Duodenal mucosa (tissue), 2 donors: ENCODE data around the gene SRD5A3.

Source experiments
- H3K27ac ChIP-seq: one replicate; pipeline ENCODE4 v1.7.0; 2013; ENCODE audit warnings: low read depth, low read length
- H3K27me3 ChIP-seq, 2 donors: one replicate each; pipeline ENCODE4 v1.7.0; 2013; ENCODE audit warnings: low read length in 2 of 2, control low read depth in 1 of 2; ENCODE audit not compliant: insufficient read depth in 2 of 2, control insufficient read depth in 1 of 2
- H3K36me3 ChIP-seq, 2 donors: one replicate each; pipeline ENCODE4 v1.7.0; 2013; ENCODE audit warnings: low read length in 2 of 2, control low read depth in 1 of 2; ENCODE audit not compliant: insufficient read depth in 2 of 2, control insufficient read depth in 1 of 2
- H3K4me1 ChIP-seq, 2 donors: one replicate each; pipeline ENCODE4 v1.7.0; 2013; ENCODE audit warnings: low read length in 2 of 2, control low read depth in 1 of 2; ENCODE audit not compliant: insufficient read depth in 2 of 2, control insufficient read depth in 1 of 2
- H3K4me3 ChIP-seq, 2 donors: one replicate each; pipeline ENCODE4 v1.7.0; 2013; ENCODE audit warnings: low read length in 2 of 2, low read depth in 1 of 2
- H3K9ac ChIP-seq, 2 donors: one replicate each; pipeline ENCODE4 v1.7.0; 2013; ENCODE audit warnings: low read length in 2 of 2, low read depth in 1 of 2
- H3K9me3 ChIP-seq, 2 donors: one replicate each; pipeline ENCODE4 v1.7.0; 2013; ENCODE audit warnings: low read length in 2 of 2, control low read depth in 1 of 2; ENCODE audit not compliant: control insufficient read depth in 1 of 2

SRD5A3 gene

DNA sequence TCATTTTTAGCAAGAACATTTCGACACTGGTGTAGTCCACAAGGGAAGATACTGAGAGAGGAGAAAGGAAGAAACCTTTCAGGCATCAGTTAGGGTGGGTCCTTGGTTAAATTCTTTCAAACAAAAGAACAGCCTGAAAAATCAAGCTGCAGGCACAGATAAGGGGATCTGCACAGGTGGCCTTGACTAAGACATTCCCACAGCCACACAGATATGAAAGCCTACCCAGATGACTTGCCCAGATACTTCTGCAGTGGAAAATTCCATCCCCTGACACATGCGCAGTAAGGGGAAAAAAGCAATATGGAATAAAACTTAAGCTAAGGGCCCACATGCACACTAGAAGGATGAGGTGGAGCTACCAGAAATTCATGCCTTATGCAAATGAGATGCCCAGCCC, 40.8 kb downstream of the SRD5A3 start:
- Histone ChIP-seq H3K9me3 (no peaks in the 10 kb centered on the region), H3K27ac (no peak overlapping the region), H3K36me3 (no peaks in the 10 kb centered on the region), H3K9ac (no peak overlapping the region), H3K4me1 (peaks cover 0 to 4% of the 10 kb centered on the region in 2 donors), H3K27me3 (no peaks in the 10 kb centered on the region), H3K4me3 (no peak overlapping the region)

DNA sequence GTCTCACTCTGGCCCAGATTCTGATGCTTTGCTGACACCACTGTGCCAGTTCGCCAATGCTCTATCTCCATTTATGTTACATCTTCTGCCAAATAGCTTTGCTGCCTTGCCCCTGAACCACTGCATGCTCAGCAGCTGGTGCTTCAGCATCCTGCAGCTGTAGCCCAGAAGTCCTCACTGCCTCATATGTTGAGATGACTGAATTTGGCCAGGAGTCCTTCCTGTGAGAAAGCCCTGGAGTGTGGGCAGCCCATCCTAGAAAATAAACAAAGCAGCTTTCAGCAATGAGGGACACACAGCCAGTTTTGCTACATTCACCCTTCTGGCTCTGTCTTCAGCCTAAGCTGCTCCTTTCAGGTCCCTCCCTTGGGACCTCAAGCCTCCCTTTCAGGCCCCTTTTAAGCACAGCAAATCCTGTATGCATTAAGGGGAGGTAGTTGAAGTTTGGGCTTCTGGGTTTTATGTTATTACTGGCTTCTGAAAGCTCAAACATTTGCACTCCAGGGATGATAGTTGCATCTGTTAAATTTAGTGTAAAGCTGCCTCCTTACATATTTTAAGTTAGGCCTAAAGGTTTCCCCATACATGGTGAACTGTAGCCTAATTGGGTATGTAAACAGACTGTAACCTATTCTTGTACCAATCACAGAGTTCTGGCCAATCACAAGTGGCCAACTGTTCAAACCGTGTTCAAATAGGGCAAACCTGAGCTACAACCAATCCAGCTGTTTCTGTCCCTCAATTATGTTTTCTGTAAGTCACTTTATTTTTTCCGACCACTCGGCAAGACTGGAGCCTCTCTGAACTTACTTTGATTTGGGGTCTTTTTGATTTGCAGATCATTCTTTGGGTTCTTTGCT, 47.6 kb downstream of the SRD5A3 start:
- Histone ChIP-seq H3K27ac (no peak overlapping the region), H3K9ac (no peak overlapping the region), H3K9me3 (no peaks in the 10 kb centered on the region), H3K27me3 (no peaks in the 10 kb centered on the region), H3K4me1 (peaks cover 17 to 25% of the 10 kb centered on the region in 2 donors), H3K4me3 (no peak overlapping the region), H3K36me3 (no peaks in the 10 kb centered on the region)

DNA sequence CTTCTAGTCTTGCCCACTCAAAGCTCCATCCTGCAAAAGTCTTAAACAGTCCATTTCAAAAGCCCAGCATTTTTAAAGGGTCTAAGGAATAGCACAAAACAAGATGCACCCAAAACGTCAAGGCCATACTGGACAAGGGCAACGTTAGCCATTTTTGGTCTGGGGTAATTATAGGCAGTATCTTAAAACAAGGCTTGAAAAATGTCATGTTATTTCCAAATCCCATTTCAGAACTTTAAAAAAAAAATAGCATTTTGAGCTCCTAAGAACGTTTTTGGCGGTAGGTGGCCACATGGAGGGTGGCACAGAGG, 49.1 kb downstream of the SRD5A3 start:
- peak overlapping the region; percentile 76 to 97 for H3K4me3 ChIP-seq
- no peaks in the 10 kb centered on the region for H3K27me3 ChIP-seq
- peak overlapping the region; percentile 98 for H3K27ac ChIP-seq
- H3K4me1 ChIP-seq, result peaks cover 25 to 32% of the 10 kb centered on the region in 2 donors
- H3K9me3 ChIP-seq, result no peaks in the 10 kb centered on the region
- H3K9ac ChIP-seq, result peak overlapping the region; percentile 51 to 82
- peaks cover 0 to 6% of the 10 kb centered on the region in 2 donors for H3K36me3 ChIP-seq

DNA sequence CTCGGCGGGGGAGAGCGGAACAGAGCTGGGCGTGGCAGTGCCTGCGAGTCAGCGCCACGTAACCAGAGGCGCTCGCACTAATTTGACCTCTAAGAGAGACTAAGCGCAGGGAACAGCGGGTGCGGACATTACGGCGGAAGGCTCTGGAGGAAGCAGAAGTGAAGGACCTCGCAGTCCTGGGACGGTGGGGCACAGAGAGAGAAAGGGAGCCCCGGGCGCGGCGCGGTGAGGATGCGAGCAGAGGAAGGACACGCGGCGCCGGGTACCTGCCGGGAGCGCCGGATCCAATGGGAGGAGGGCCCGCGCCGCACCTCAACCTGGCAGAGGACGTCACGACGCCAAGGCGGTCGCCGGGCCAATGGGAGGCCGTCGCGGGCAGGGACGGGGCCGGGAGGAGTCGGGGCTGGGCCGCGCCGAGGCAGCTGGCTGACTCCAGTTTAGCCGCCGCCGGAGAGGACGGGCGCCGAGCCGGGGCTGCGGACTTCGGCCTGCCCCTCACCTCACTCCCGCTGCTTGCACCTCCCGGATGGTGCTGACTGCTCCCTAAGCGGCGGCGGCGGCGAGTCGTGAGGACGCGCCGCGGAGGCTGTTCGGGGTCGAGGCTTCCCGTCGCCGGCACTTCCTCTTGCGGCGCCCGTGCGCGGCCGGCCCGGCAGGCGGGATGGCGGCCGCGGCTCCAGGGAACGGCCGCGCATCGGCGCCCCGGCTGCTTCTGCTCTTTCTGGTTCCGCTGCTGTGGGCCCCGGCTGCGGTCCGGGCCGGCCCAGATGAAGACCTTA, 49.7 kb downstream of the SRD5A3 start, which contains the start of gene TMEM165:
TMEM165 (plus strand) TSS at position 429 of the 779 bp plus-strand sequence; CDS start at position 662, 233 bp downstream.
- Histone ChIP-seq H3K36me3 (peaks cover 0 to 6% of the 10 kb centered on the region in 2 donors), H3K27ac (peak within 1 kb of the TSS; percentile 98), H3K4me1 (peaks cover 25 to 36% of the 10 kb centered on the region in 2 donors)

DNA sequence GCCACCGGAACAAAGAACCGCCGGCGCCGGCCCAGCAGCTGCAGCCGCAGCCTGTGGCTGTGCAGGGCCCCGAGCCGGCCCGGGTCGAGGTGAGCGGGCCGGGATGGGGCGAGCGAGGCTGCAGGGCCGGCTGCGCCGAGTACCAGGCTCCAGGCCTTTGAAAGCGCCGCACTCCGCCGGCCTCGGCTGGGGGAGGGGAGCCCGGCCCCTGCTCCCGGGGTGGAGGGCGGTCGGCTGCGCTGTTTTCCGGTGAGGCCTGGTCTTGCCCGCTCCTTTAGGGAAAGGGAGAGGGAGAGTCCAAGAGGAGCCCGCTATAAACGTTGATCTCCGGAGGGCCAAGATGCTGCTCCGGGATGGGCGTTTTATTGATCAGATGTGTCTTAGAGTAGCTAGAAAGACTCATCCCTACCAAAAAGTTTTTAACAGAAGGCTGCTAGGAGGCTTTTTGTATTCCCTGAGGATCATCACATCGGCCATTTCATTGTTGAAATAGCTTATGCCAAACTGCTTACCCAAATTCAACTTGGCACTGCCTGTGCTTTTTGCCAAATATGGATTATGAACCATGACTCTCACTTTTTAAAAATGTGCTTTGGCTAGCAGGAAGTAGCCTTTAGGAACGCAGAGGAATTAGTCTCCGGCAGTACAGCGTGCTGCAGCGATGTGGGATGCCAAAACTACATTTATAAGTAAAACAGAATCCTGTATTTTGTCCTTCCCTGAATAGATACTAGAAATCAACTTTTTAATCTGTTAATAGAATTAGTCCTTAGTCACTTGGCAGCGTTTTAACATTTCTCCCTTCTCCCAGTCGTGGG, 50.5 kb downstream of the SRD5A3 start:
- Histone ChIP-seq H3K27ac (peak overlapping the region; percentile 98), H3K4me3 (peak overlapping the region; percentile 76 to 97), H3K4me1 (peaks cover 25 to 41% of the 10 kb centered on the region in 2 donors)

More for the DNA sequence above, 49.7 kb downstream of the SRD5A3 start, which contains the start of gene TMEM165:
- Histone ChIP-seq H3K9me3 (no peaks in the 10 kb centered on the region), H3K4me3 (peak within 1 kb of the TSS; percentile 76 to 97), H3K27me3 (no peaks in the 10 kb centered on the region), H3K9ac (peak within 1 kb of the TSS; percentile 82 to 85)

DNA sequence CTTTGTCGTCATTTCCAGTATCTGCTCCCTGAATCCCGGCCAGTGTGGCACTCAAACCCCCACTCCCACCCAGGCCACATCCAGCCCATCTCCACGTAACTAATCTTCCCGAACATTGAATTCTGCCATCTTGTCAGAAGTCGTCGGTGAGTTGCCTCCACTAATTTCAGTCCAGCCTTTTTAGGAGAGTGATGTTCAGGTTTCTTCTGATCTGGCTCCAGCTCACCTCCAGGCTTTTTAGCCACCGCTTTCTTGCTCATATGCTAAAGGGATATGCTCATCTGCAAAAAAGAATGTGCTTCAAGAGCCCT, 51.0 kb downstream of the SRD5A3 start:
- H3K4me1 ChIP-seq, result peaks cover 25 to 41% of the 10 kb centered on the region in 2 donors
- H3K4me3 ChIP-seq, result peak overlapping the region; percentile 76 to 97
- no peaks in the 10 kb centered on the region for H3K27me3 ChIP-seq
- peaks cover 3 to 6% of the 10 kb centered on the region in 2 donors for H3K36me3 ChIP-seq
- no peaks in the 10 kb centered on the region for H3K9me3 ChIP-seq
- H3K27ac ChIP-seq, result peak overlapping the region; percentile 98
- H3K9ac ChIP-seq, result peak overlapping the region; percentile 68 to 85

More for the DNA sequence above, 50.5 kb downstream of the SRD5A3 start:
- H3K27me3 ChIP-seq, result no peaks in the 10 kb centered on the region
- H3K36me3 ChIP-seq, result peaks cover 3 to 6% of the 10 kb centered on the region in 2 donors
- H3K9me3 ChIP-seq, result no peaks in the 10 kb centered on the region
- peak overlapping the region; percentile 68 to 85 for H3K9ac ChIP-seq

DNA sequence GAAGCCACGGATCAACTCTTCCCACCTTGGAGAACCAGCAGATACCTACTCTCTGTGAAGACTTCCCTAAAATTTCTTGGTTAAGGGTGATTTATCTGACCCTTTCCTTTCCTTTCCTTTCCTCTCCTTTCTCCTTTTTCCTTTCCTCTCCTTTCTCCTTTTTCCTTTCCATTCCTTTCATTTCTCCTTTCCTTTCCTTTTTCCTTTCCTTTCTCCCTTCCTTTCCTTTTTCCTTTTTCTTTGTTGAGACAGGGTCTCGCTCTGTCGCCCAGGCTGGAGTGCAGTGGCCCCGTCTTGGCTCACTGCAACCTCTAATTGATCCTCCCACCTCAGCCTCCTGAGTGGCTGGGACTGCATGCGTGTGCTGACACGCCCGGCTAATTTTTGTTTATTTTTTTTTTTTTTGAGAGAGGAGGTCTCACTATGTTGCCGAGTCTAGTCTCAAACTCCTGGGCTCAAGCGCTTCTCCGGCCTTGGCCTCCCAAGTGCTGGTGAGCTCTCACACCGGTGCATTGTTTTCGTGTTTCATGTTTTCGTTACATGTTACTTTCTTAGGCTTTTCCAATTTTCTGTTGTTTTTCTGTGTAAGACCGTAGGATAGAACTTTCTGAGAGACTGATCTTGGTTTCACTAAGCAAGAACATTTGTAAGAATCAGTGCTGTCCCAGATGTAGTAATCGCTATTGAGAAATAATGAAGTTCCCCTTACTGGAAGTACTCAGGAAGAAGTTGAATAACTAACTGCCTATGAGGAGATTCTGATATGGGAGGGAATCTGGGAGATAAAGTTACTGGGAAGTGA, 51.7 kb downstream of the SRD5A3 start:
- Histone ChIP-seq H3K27me3 (no peaks in the 10 kb centered on the region), H3K4me1 (peaks cover 25 to 41% of the 10 kb centered on the region in 2 donors), H3K36me3 (peaks cover 3 to 6% of the 10 kb centered on the region in 2 donors), H3K4me3 (peak overlapping the region; percentile 76 to 97), H3K9me3 (no peaks in the 10 kb centered on the region), H3K27ac (peak overlapping the region; percentile 98), H3K9ac (peak overlapping the region; percentile 68 to 85)

DNA sequence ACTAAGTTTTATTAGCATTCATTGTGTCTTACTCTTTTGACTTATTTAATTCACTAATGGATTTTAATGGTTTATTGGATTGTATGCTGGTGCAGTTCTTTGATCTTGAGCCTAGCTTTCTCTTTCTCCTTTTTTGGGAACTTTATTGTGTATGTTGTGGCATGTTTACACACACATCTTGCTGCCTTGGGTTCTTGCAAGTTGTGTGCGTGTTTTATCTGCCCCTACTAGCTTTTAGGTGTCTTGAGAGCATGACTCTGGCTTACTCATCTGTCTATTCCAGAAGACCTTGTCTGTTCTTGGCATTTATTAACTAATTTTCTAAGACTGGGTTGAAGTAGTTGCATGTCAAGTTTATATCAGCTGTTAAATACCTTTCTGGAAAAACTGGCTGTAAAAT, 52.4 kb downstream of the SRD5A3 start:
- Histone ChIP-seq H3K4me1 (peaks cover 25 to 41% of the 10 kb centered on the region in 2 donors), H3K27ac (peak overlapping the region; percentile 8), H3K27me3 (no peaks in the 10 kb centered on the region), H3K4me3 (peak overlapping the region; percentile 76 to 97), H3K9ac (peak overlapping the region in 1 of 2 donors; percentile 85), H3K36me3 (peaks cover 3 to 6% of the 10 kb centered on the region in 2 donors), H3K9me3 (no peaks in the 10 kb centered on the region)

DNA sequence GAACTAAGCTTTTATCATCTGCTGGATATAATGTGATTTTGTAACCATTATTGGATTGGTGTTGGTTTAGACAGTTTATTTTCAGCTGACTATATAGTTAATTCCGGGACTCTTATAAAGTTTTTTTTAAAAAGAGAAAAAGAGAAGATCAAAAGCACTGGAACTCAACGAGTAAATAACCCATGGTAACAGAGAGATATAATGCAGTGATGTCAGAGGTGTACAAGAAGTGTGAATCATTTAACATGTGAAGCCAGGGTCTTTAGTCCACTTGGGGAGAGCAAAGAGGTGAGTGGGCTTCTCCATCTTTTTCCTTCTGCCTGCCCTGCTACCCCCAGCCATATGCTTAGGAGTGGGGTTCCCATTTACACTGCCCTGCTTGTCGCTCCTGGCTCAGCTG, 52.9 kb downstream of the SRD5A3 start:
- Histone ChIP-seq H3K36me3 (peaks cover 6 to 9% of the 10 kb centered on the region in 2 donors), H3K27ac (no peak overlapping the region), H3K9ac (no peak overlapping the region), H3K4me3 (peak overlapping the region; percentile 28 to 52), H3K4me1 (peaks cover 25 to 41% of the 10 kb centered on the region in 2 donors), H3K9me3 (no peaks in the 10 kb centered on the region), H3K27me3 (no peaks in the 10 kb centered on the region)
